GM19328 (cell line): ENCODE measurements around the gene TNS4.

ENCODE experiments used
- ATAC-seq: cut with Tn5 transposase; IDR thresholded peaks from one replicate; pipeline ENCODE4 v1.9.1; 2021; ENCODE audit warnings: mild to moderate bottlenecking, moderate library complexity; ENCODE audit not compliant: unreplicated experiment

TNS4 gene

GRCh38 chr17:40443196-40443987, 58.0 kb downstream of the TNS4 start, which contains the start of gene IGFBP4:
Gene IGFBP4, plus strand, starts transcription at chr17:40443450. Its CDS starts 286 bp downstream, at chr17:40443736.
- ATAC-seq = no peak

GRCh38 chr17:40442392-40443195, 58.8 kb downstream of the TNS4 start:
- ATAC-seq = no peak

- ATAC-seq = no peak
Observed at GRCh38 chr17:40440166-40440565, 61.3 kb downstream of the TNS4 start.

- no peak for ATAC-seq
Observed at GRCh38 chr17:40437095-40437732, 64.2 kb downstream of the TNS4 start.

GRCh38 chr17:40436636-40437035, 64.8 kb downstream of the TNS4 start:
- no peak for ATAC-seq

GRCh38 chr17:40433551-40434415, 67.6 kb downstream of the TNS4 start:
- no peak for ATAC-seq

GRCh38 chr17:40432864-40433528, 68.4 kb downstream of the TNS4 start:
- ATAC-seq = no peak

GRCh38 chr17:40431231-40431602, 70.2 kb downstream of the TNS4 start:
- ATAC-seq = no peak

- ATAC-seq = no peak
Observed at GRCh38 chr17:40430272-40431230, 70.9 kb downstream of the TNS4 start.

- no peak for ATAC-seq
Observed at GRCh38 chr17:40427002-40427491, 74.4 kb downstream of the TNS4 start.
